SU-DHL-6 (cell line): ENCODE data around the gene OXSR1.

Source experiments
- H2AFZ ChIP-seq: fragments of 200-600 bp; sonication (generic); 2 replicates; pipeline ENCODE4 v1.6.1; 2014; ENCODE audit warnings: low read depth, mild to moderate bottlenecking, moderate library complexity, mixed read lengths, antibody characterized with exemption, low read length; ENCODE audit not compliant: severe bottlenecking
- H3F3A ChIP-seq: fragments of 200-600 bp; shearing (Covaris generic); 2 replicates; pipeline ENCODE4 v1.6.0; 2016; ENCODE audit warnings: antibody characterized with exemption, mild to moderate bottlenecking; ENCODE audit not compliant: insufficient read depth
- H3K27ac ChIP-seq: fragments of 200-600 bp; sonication (generic); 2 replicates; pipeline ENCODE4 v1.5.1; 2016; ENCODE audit warnings: low read depth, mild to moderate bottlenecking, low read length, moderate library complexity, mixed read lengths
- H3K27me3 ChIP-seq: fragments of 200-600 bp; sonication (generic), shearing (Covaris generic); 2 replicates; pipeline ENCODE4 v1.6.0; 2014; ENCODE audit warnings: mild to moderate bottlenecking, low read length
- H3K36me3 ChIP-seq: fragments of 200-600 bp; sonication (generic); 2 replicates; pipeline ENCODE4 v1.6.1; 2014; ENCODE audit warnings: mild to moderate bottlenecking, low read length, mixed read lengths
- H3K4me2 ChIP-seq: fragments of 300-600, 200-600 bp; shearing (Covaris generic), sonication (generic); 2 replicates; pipeline ENCODE4 v1.6.0; 2014; ENCODE audit warnings: low read length, low read depth, mild to moderate bottlenecking; ENCODE audit not compliant: poor library complexity, severe bottlenecking
- H3K4me3 ChIP-seq: fragments of 200-600 bp; sonication (generic); 2 replicates; pipeline ENCODE4 v1.5.1; 2014; ENCODE audit warnings: antibody characterized with exemption, low read length, mild to moderate bottlenecking, mixed read lengths; ENCODE audit not compliant: insufficient read depth, poor library complexity, severe bottlenecking
- H3K79me2 ChIP-seq: fragments of 200-600 bp; sonication (generic); 2 replicates; pipeline ENCODE4 v1.6.1; 2014; ENCODE audit warnings: mild to moderate bottlenecking, low read length, moderate library complexity; ENCODE audit not compliant: insufficient read depth
- H3K9ac ChIP-seq: fragments of 200-600 bp; sonication (generic); 2 replicates; pipeline ENCODE4 v1.7.0; 2014; ENCODE audit warnings: mild to moderate bottlenecking, low read length
- H3K9me2 ChIP-seq: fragments of 200-600 bp; sonication (generic); replicated peaks from 2 replicates; pipeline ENCODE4 v1.6.1; 2014; ENCODE audit warnings: low read length; ENCODE audit not compliant: insufficient read depth
- H3K9me3 ChIP-seq: fragments of 200-600 bp; sonication (generic); 2 replicates; pipeline ENCODE4 v1.6.1; 2014; ENCODE audit warnings: low read length, mixed read lengths; ENCODE audit not compliant: insufficient read depth
- H4K20me1 ChIP-seq: fragments of 200-600 bp; sonication (generic); 2 replicates; pipeline ENCODE4 v1.6.1; 2014; ENCODE audit warnings: low read depth, mild to moderate bottlenecking, antibody characterized with exemption, low read length, moderate library complexity, mixed read lengths
- CTCF ChIP-seq: fragments of 200-600 bp; sonication (generic); IDR thresholded peaks from one replicate; pipeline ENCODE4 v1.5.1; 2017; ENCODE audit warnings: antibody characterized with exemption, mild to moderate bottlenecking, low read length, moderate library complexity; ENCODE audit not compliant: insufficient read depth, poor library complexity, severe bottlenecking
- EZH2phosphoT487 ChIP-seq: fragments of 200-600 bp; sonication (generic), shearing (Covaris generic); conservative IDR thresholded peaks from 2 replicates; pipeline ENCODE4 v1.6.1; 2018; ENCODE audit warnings: mild to moderate bottlenecking, antibody characterized with exemption, low read length, moderate library complexity, mixed read lengths

Gene OXSR1

GRCh38 chr3:38207254-38208003, 42.1 kb downstream of the OXSR1 start:
- no peak overlapping the region for H3K27ac ChIP-seq
- H3K9ac ChIP-seq = no peak overlapping the region
- H3K9me3 ChIP-seq = no peaks in the 10 kb centered on the region
- H4K20me1 ChIP-seq = peaks cover 3% of the 10 kb centered on the region; the same call in 1 of the 2 replicates
- no peaks in the 10 kb centered on the region for H3F3A ChIP-seq
- TF ChIP-seq CTCF = no peak
- no peak for TF ChIP-seq EZH2phosphoT487
- 0 out of 2 replicates have a peak, but pooled peaks cover 4% of the 10 kb centered on the region for H3K36me3 ChIP-seq
- no peak overlapping the region for H3K4me3 ChIP-seq
- H2AFZ ChIP-seq = no peak overlapping the region
- peaks cover 40% of the 10 kb centered on the region for H3K79me2 ChIP-seq
- H3K4me2 ChIP-seq = no peak overlapping the region
- no peaks in the 10 kb centered on the region for H3K9me2 ChIP-seq
- H3K27me3 ChIP-seq = no peaks in the 10 kb centered on the region

DNA sequence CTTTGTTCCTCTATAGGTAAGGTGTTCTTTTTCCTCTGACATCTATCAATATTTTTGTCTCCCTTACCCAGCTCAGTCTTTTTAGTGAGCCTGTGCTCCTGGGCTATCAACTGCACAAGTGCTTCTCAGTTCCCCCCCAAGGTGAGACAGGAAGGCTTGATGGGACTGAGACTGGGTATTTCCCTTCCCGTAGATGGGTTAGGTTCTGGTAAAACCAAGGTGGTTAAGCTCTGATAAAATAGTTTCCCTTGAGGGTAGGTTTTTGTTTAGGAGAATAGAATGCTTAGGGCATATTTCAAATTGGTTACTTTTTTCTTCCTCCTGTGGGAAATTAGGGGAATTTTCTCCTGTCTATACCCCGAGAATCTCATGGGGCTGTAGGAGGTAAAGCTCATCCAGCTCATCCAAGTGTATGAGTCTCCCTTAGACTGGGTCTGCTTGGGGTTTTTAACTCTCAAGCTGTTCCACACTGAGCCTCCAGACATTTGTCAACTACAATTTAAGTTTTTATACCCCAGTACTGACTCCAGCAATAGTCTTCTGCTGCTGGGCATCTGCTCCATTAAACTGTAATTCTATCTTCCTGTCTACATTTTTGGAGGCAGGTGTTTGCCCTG, 44.9 kb downstream of the OXSR1 start:
- Histone ChIP-seq H3K9me3 (no peaks in the 10 kb centered on the region), H3K27me3 (no peaks in the 10 kb centered on the region), H2AFZ (no peak overlapping the region), H3K4me3 (no peak overlapping the region), H3K9ac (no peak overlapping the region), H3K36me3 (peaks cover 4% of the 10 kb centered on the region; the same call in 1 of the 2 replicates), H3K79me2 (peaks cover 57% of the 10 kb centered on the region), H3K27ac (no peak overlapping the region), H4K20me1 (peaks cover 3% of the 10 kb centered on the region; the same call in 1 of the 2 replicates), H3F3A (no peaks in the 10 kb centered on the region), H3K9me2 (no peaks in the 10 kb centered on the region), H3K4me2 (no peak overlapping the region)
- TF ChIP-seq CTCF (no peak), EZH2phosphoT487 (no peak)

- Histone ChIP-seq H3K9me2 (no peaks in the 10 kb centered on the region), H2AFZ (no peak overlapping the region), H3K9ac (no peak overlapping the region), H3F3A (no peaks in the 10 kb centered on the region), H3K27me3 (no peaks in the 10 kb centered on the region), H3K79me2 (peaks cover 57% of the 10 kb centered on the region), H4K20me1 (peaks cover 3% of the 10 kb centered on the region; the same call in 1 of the 2 replicates), H3K27ac (no peak overlapping the region), H3K4me3 (no peak overlapping the region), H3K4me2 (no peak overlapping the region), H3K36me3 (no peaks in the 10 kb centered on the region; the same call in 1 of the 2 replicates), H3K9me3 (no peaks in the 10 kb centered on the region)
- no peak for TF ChIP-seq EZH2phosphoT487
- no peak for TF ChIP-seq CTCF
Observed at GRCh38 chr3:38212141-38212540, 46.8 kb downstream of the OXSR1 start.
